HepG2 (cell line): Measurements from ENCODE around the gene CDK10. TPM values are rescaled to one million over a fixed set of nuclear protein-coding genes. Genes with fewer than 3 reads are reported as not detected.

ENCODE experiments used
- BRD4 ChIP-seq: sonication (generic); formaldehyde crosslinking; IDR thresholded peaks from 2 replicates; pipeline ENCODE4 v1.4.0; 2020; ENCODE audit warnings: missing genetic modification reagents
- ELF4 ChIP-seq: sonication (generic); formaldehyde crosslinking; IDR thresholded peaks from 2 replicates; pipeline ENCODE4 v1.5.0; 2020; ENCODE audit warnings: missing genetic modification reagents, mild to moderate bottlenecking, moderate library complexity, borderline replicate concordance
- GABPB1 ChIP-seq: IDR thresholded peaks from 2 replicates; pipeline ENCODE4 v1.6.1; 2016; ENCODE audit warnings: mild to moderate bottlenecking, missing genetic modification reagents, moderate library complexity, missing compliant biosample characterization
- HNRNPH1 ChIP-seq: fragments of 200-400 bp; formaldehyde crosslinking; optimal IDR thresholded peaks from 2 replicates; pipeline ENCODE3; 2017; ENCODE audit warnings: mild to moderate bottlenecking, low read depth, low read length
- JUN ChIP-seq: sonication (generic); formaldehyde crosslinking; IDR thresholded peaks from 2 replicates; pipeline ENCODE4 v1.4.0; 2020; ENCODE audit warnings: mild to moderate bottlenecking, missing genetic modification reagents
- PHF5A ChIP-seq: IDR thresholded peaks from one replicate; pipeline ENCODE4 v1.6.1; 2018; ENCODE audit warnings: low read depth, missing genetic modification reagents; ENCODE audit not compliant: unreplicated experiment
- REL ChIP-seq: sonication (generic); formaldehyde crosslinking; conservative IDR thresholded peaks from 2 replicates; pipeline ENCODE4 v1.8.0; 2022; ENCODE audit warnings: mild to moderate bottlenecking, missing genetic modification reagents, moderate library complexity
- RNF2 ChIP-seq: fragments of 450-650 bp; conservative IDR thresholded peaks from 2 replicates; pipeline ENCODE4 v1.6.1; 2016; ENCODE audit warnings: low read depth
- RNF219 ChIP-seq: sonication (generic); formaldehyde crosslinking; IDR thresholded peaks from 2 replicates; pipeline ENCODE4 v1.5.0; 2020; ENCODE audit warnings: mild to moderate bottlenecking, missing genetic modification reagents
- SYNCRIP ChIP-seq: fragments of 200-400 bp; formaldehyde crosslinking; IDR thresholded peaks from 2 replicates; pipeline ENCODE4 v1.6.1; 2018; ENCODE audit warnings: mild to moderate bottlenecking, low read depth, low read length; ENCODE audit not compliant: insufficient read depth
- TBX2 ChIP-seq: sonication (generic); formaldehyde crosslinking; IDR thresholded peaks from 2 replicates; pipeline ENCODE4 v1.5.0; 2020; ENCODE audit warnings: missing genetic modification reagents, mild to moderate bottlenecking, borderline replicate concordance
- YEATS2 ChIP-seq: sonication (generic); formaldehyde crosslinking; IDR thresholded peaks from 2 replicates; pipeline ENCODE4 v1.4.0; 2020; ENCODE audit warnings: missing genetic modification reagents, borderline replicate concordance
- YEATS4 ChIP-seq: sonication (generic); formaldehyde crosslinking; IDR thresholded peaks from 2 replicates; pipeline ENCODE4 v1.4.0; 2020; ENCODE audit warnings: missing genetic modification reagents, borderline replicate concordance
- ZKSCAN5 ChIP-seq: sonication (generic); formaldehyde crosslinking; IDR thresholded peaks from 2 replicates; pipeline ENCODE4 v1.5.1; 2020; ENCODE audit warnings: mild to moderate bottlenecking, missing genetic modification reagents
- ZNF205 ChIP-seq: IDR thresholded peaks from 2 replicates; pipeline ENCODE4 v1.6.1; 2018; ENCODE audit warnings: missing biosample characterization, missing genetic modification reagents
- ZNF468 ChIP-seq: sonication (generic); formaldehyde crosslinking; IDR thresholded peaks from 2 replicates; pipeline ENCODE4 v1.8.0; 2022; ENCODE audit warnings: mild to moderate bottlenecking, moderate library complexity, missing genetic modification reagents
- ZNF670 ChIP-seq: sonication (generic); formaldehyde crosslinking; IDR thresholded peaks from 2 replicates; pipeline ENCODE4 v1.8.0; 2022; ENCODE audit warnings: mild to moderate bottlenecking, missing genetic modification reagents, borderline replicate concordance
- polyA plus RNA-seq, 8 experiments: library from polyadenylated mRNA; depleted of rRNA in 3 of 8; stranded (reverse) in 7 of 8; unstranded in 1 of 8; fragments of >200 nt; fragmentation: Illumina TruSeq in 4 of 8; extraction: Trizol in 4 of 8; gene quantifications; 2 replicates each; pipeline versions ENCODE4 v1.2.1 to v1.2.3, GENCODE V29; 2011 to 2016; ENCODE audit warnings: low read depth in 4 of 8, missing spikeins in 1 of 8, mixed read lengths in 1 of 8; ENCODE audit not compliant: insufficient read depth in 1 of 8
- total RNA-seq, 5 experiments: library from RNA; depleted of rRNA; stranded (reverse); fragments of >200 nt; fragmentation: Illumina TruSeq; extraction: Trizol; gene quantifications; 2 replicates each; pipeline ENCODE4 v1.2.3, GENCODE V29; 2016; ENCODE audit warnings: low read depth in 1 of 5
- TF ChIP-seq, protein P1 (sequence below): sonication (generic); formaldehyde crosslinking; IDR thresholded peaks from 2 replicates; pipeline ENCODE4 v1.4.0; 2020; ENCODE audit warnings: missing genetic modification reagents, borderline replicate concordance
- TF ChIP-seq, protein P2 (sequence below): sonication (generic); formaldehyde crosslinking; IDR thresholded peaks from 2 replicates; pipeline ENCODE4 v1.5.1; 2020; ENCODE audit warnings: missing genetic modification reagents, mild to moderate bottlenecking, borderline replicate concordance

Gene CDK10
- total and polyA plus RNA-seq, 2 of the 13 experiments (the other 11 are each of a cell fraction or from before 2014, with no cell fraction given): 2.5 to 3.9 TPM

- TF ChIP-seq, protein P1, sequence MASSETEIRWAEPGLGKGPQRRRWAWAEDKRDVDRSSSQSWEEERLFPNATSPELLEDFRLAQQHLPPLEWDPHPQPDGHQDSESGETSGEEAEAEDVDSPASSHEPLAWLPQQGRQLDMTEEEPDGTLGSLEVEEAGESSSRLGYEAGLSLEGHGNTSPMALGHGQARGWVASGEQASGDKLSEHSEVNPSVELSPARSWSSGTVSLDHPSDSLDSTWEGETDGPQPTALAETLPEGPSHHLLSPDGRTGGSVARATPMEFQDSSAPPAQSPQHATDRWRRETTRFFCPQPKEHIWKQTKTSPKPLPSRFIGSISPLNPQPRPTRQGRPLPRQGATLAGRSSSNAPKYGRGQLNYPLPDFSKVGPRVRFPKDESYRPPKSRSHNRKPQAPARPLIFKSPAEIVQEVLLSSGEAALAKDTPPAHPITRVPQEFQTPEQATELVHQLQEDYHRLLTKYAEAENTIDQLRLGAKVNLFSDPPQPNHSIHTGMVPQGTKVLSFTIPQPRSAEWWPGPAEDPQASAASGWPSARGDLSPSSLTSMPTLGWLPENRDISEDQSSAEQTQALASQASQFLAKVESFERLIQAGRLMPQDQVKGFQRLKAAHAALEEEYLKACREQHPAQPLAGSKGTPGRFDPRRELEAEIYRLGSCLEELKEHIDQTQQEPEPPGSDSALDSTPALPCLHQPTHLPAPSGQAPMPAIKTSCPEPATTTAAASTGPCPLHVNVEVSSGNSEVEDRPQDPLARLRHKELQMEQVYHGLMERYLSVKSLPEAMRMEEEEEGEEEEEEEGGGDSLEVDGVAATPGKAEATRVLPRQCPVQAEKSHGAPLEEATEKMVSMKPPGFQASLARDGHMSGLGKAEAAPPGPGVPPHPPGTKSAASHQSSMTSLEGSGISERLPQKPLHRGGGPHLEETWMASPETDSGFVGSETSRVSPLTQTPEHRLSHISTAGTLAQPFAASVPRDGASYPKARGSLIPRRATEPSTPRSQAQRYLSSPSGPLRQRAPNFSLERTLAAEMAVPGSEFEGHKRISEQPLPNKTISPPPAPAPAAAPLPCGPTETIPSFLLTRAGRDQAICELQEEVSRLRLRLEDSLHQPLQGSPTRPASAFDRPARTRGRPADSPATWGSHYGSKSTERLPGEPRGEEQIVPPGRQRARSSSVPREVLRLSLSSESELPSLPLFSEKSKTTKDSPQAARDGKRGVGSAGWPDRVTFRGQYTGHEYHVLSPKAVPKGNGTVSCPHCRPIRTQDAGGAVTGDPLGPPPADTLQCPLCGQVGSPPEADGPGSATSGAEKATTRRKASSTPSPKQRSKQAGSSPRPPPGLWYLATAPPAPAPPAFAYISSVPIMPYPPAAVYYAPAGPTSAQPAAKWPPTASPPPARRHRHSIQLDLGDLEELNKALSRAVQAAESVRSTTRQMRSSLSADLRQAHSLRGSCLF: no peak
- TF ChIP-seq BRD4 (CRISPR knock-in tag): no peak
- peak; percentile 33; the same call in 1 of the 2 replicates for TF ChIP-seq ZNF670 (CRISPR knock-in tag)
- no peak for TF ChIP-seq SYNCRIP
- no peak for TF ChIP-seq YEATS2 (CRISPR knock-in tag)
- TF ChIP-seq ZNF468: no peak
- 0 out of 2 replicates have a peak, but pooled peaks have one; percentile 17 for TF ChIP-seq ZNF205 (CRISPR knock-in tag)
- no peak for TF ChIP-seq REL
- TF ChIP-seq PHF5A (CRISPR knock-in tag): peak; percentile 21
- no peak for TF ChIP-seq RNF219 (CRISPR knock-in tag)
- peak; percentile 35; the same call in 1 of the 2 replicates for TF ChIP-seq ZKSCAN5 (CRISPR knock-in tag)
- peak; percentile 48; the same call in 1 of the 2 replicates for TF ChIP-seq TBX2 (CRISPR knock-in tag)
- TF ChIP-seq RNF2: no peak
- TF ChIP-seq HNRNPH1: peak; percentile 17
- TF ChIP-seq GABPB1 (CRISPR knock-in tag): no peak; the same call in 1 of the 2 replicates
- no peak for TF ChIP-seq JUN (CRISPR knock-in tag)
- TF ChIP-seq, protein P2, sequence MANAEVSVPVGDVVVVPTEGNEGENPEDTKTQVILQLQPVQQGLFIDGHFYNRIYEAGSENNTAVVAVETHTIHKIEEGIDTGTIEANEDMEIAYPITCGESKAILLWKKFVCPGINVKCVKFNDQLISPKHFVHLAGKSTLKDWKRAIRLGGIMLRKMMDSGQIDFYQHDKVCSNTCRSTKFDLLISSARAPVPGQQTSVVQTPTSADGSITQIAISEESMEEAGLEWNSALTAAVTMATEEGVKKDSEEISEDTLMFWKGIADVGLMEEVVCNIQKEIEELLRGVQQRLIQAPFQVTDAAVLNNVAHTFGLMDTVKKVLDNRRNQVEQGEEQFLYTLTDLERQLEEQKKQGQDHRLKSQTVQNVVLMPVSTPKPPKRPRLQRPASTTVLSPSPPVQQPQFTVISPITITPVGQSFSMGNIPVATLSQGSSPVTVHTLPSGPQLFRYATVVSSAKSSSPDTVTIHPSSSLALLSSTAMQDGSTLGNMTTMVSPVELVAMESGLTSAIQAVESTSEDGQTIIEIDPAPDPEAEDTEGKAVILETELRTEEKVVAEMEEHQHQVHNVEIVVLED (CRISPR knock-in tag): peak; percentile 14; the same call in 1 of the 2 replicates
- TF ChIP-seq YEATS4 (CRISPR knock-in tag): 0 out of 2 replicates have a peak, but pooled peaks have one; percentile 30
- TF ChIP-seq ELF4 (CRISPR knock-in tag): no peak
Observed at GRCh38 chr16:89693931-89694783, 7.7 kb downstream of the CDK10 start (continued).
